ENCODE results near the gene TNRC6A. TPM values are rescaled to one million over a fixed set of nuclear protein-coding genes. Genes with fewer than 3 reads are reported as not detected.
A peak's percentile ranks its signal among the peaks of the same experiment; 100 is the strongest.

TNRC6A gene
- total and polyA plus RNA-seq, 10 of the 15 experiments (the other 5 are each of a cell fraction or from before 2014, with no cell fraction given) = 4.6 to 41.3 (median 29.7) TPM

GRCh38 chr16:24729243-24729950, at the start of gene TNRC6A (continued):
- peak; percentile 91; the same call in 1 of the 2 replicates for TF ChIP-seq ASH2L (IDR thresholded peaks at IDR 0.05; ENCODE audit: borderline replicate concordance, low read depth)
- TF ChIP-seq SKIL (IDR thresholded peaks at IDR 0.05; ENCODE audit: low read depth, poor library complexity, severe bottlenecking) = no peak
- peak; percentile 41; the same call in 1 of the 2 replicates for TF ChIP-seq SREBF1 (IDR thresholded peaks at IDR 0.05; ENCODE audit: low read length)
- no peak for TF ChIP-seq TCF12 (IDR thresholded peaks at IDR 0.05; ENCODE audit: low read depth, low read length)
- no peak for TF ChIP-seq TCF7 (IDR thresholded peaks at IDR 0.05; ENCODE audit: borderline replicate concordance)
- TF ChIP-seq GATAD2B (conservative IDR thresholded peaks at IDR 0.05; ENCODE audit: low read depth) = peak; percentile 96
- no peak for TF ChIP-seq ZZZ3 (IDR thresholded peaks at IDR 0.05; ENCODE audit: control insufficient read depth, insufficient read length, low read depth)
- no peak for TF ChIP-seq MYC (IDR thresholded peaks at IDR 0.05; ENCODE audit: insufficient read depth, insufficient read length, insufficient replicate concordance, low read length, severe bottlenecking)
- TF ChIP-seq HCFC1 (IDR thresholded peaks at IDR 0.05; ENCODE audit: low read length) = peak; percentile 70
- TF ChIP-seq ZNF622 (IDR thresholded peaks at IDR 0.05) = no peak
- TF ChIP-seq POLR2AphosphoS2 (IDR thresholded peaks at IDR 0.05; ENCODE audit: low read depth, low read length) = peak; percentile 58; the same call in 1 of the 2 replicates
- TF ChIP-seq CBFB (IDR thresholded peaks at IDR 0.05; ENCODE audit: low read depth) = no peak
- TF ChIP-seq IRF4 (IDR thresholded peaks at IDR 0.05; ENCODE audit: low read depth, low read length) = no peak
- no peak for TF ChIP-seq CEBPZ (IDR thresholded peaks at IDR 0.05; ENCODE audit: low read depth, low read length)
- TF ChIP-seq ELK1 (IDR thresholded peaks at IDR 0.05; ENCODE audit: low read depth, low read length) = peak; percentile 47; the same call in 1 of the 2 replicates
- no peak for TF ChIP-seq JUNB (IDR thresholded peaks at IDR 0.05)
- peak; percentile 14 for TF ChIP-seq E4F1 (IDR thresholded peaks at IDR 0.05; ENCODE audit: borderline replicate concordance, partially characterized antibody)
- TF ChIP-seq ZBED1 (IDR thresholded peaks at IDR 0.05; ENCODE audit: borderline replicate concordance) = no peak
- no peak for TF ChIP-seq RCOR1 (conservative IDR thresholded peaks at IDR 0.05; ENCODE audit: low read depth, low read length)
- no peak for TF ChIP-seq RBBP5 (conservative IDR thresholded peaks at IDR 0.05)
- TF ChIP-seq MYB (IDR thresholded peaks at IDR 0.05; ENCODE audit: borderline replicate concordance, low read depth, low read length) = no peak
- TF ChIP-seq MTA3 (IDR thresholded peaks at IDR 0.05; ENCODE audit: borderline replicate concordance, low read length) = no peak
- no peak for TF ChIP-seq KLF5 (IDR thresholded peaks at IDR 0.05; ENCODE audit: partially characterized antibody)
